Adipocyte (in vitro differentiated cells): ENCODE measurements around the gene LRFN2.

Experiments
- DNase-seq: peaks from one replicate; pipeline ENCODE4 v3.0.0-alpha.2; 2015; ENCODE audit warnings: low read depth
- H3K27me3 ChIP-seq: replicated peaks from 2 replicates; pipeline ENCODE4 v1.7.0; 2013; ENCODE audit warnings: mild to moderate bottlenecking, low read length, moderate library complexity; ENCODE audit not compliant: control insufficient read depth, insufficient read depth
- H3K36me3 ChIP-seq: 2 replicates; pipeline ENCODE4 v1.7.0; 2013; ENCODE audit warnings: low read length, mild to moderate bottlenecking, moderate library complexity; ENCODE audit not compliant: control insufficient read depth, insufficient read depth, severe bottlenecking
- H3K4me1 ChIP-seq: 2 replicates; pipeline ENCODE4 v1.7.0; 2013; ENCODE audit warnings: mild to moderate bottlenecking, low read length, moderate library complexity; ENCODE audit not compliant: control insufficient read depth, insufficient read depth
- H3K4me3 ChIP-seq: 2 replicates; pipeline ENCODE4 v1.7.0; 2013; ENCODE audit warnings: mild to moderate bottlenecking, low read length, moderate library complexity
- H3K9ac ChIP-seq: 2 replicates; pipeline ENCODE4 v1.7.0; 2013; ENCODE audit warnings: mild to moderate bottlenecking, low read length, moderate library complexity
- H3K9me3 ChIP-seq: 2 replicates; pipeline ENCODE4 v1.7.0; 2013; ENCODE audit warnings: mild to moderate bottlenecking, low read length, moderate library complexity; ENCODE audit not compliant: control insufficient read depth

LRFN2 gene

DNA sequence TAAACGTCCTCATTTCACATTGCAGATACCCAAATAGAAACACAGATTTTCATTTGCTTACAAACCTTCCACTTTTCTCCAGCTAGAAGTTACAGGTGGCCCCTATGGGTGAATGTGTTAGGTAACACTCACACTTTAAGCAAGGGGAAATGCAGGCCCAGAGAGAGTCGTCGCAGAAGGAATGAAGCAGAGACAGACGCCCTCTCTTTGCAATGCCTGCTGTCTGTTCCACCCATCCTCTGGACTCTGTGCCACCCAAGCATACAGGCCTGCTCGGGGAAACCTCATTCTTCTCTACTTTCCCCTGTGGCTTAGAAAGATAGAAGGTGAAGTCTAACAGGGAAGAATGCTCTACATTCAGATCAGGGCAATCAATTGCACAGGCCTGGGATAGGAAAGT, 57.2 kb downstream of the LRFN2 start:
- Histone ChIP-seq H3K27me3 (peaks cover 44% of the 10 kb centered on the region), H3K9ac (no peak overlapping the region), H3K4me1 (no peaks in the 10 kb centered on the region), H3K4me3 (no peak overlapping the region), H3K36me3 (no peaks in the 10 kb centered on the region), H3K9me3 (no peaks in the 10 kb centered on the region)
- no peak for DNase-seq

DNA sequence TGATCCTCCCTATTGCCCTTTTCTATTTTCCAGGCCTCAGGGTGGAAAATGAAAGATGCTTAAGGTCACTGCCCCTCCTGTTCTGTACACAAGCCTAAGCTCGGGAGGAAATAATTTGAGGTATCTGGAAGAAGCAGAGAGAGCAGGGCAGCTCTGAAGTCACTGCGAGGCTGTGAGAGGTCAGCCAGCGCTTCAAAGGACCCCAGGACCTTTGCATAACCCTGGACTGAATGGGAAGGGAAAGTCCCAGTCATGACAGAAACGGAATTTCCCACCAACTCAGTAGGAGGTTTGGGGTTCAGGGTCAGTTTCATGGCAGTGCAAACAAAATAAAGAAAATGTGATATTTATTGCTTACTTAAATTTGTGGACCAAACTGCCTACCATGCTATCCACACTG, 58.1 kb downstream of the LRFN2 start:
- no peaks in the 10 kb centered on the region for H3K9me3 ChIP-seq
- no peaks in the 10 kb centered on the region for H3K36me3 ChIP-seq
- DNase-seq, result no peak
- peaks cover 37% of the 10 kb centered on the region for H3K27me3 ChIP-seq
- H3K4me3 ChIP-seq, result no peak overlapping the region
- H3K4me1 ChIP-seq, result no peaks in the 10 kb centered on the region
- H3K9ac ChIP-seq, result no peak overlapping the region

DNA sequence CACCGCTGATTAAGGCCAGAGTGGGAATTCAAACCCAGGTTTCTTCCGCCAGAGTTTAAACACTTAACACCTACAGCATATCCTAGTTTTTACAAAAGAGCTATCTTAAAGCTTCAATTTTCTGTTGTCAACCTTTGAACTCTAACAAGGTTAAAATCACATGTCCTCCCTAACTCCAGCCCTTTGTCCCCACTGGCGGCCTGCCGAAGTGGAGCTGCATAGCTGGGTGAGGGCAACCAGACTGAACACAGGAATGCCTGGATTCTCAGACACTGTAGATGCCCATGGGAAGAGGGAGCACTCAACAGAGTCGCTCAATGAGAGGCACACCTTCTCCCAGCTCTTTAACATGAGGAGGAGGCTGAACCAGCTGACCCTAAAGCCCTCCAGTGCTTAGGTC, 59.1 kb downstream of the LRFN2 start:
- Histone ChIP-seq H3K9ac (no peak overlapping the region), H3K4me3 (no peak overlapping the region), H3K36me3 (no peaks in the 10 kb centered on the region), H3K4me1 (no peaks in the 10 kb centered on the region), H3K9me3 (no peaks in the 10 kb centered on the region), H3K27me3 (peaks cover 31% of the 10 kb centered on the region)
- no peak for DNase-seq

DNA sequence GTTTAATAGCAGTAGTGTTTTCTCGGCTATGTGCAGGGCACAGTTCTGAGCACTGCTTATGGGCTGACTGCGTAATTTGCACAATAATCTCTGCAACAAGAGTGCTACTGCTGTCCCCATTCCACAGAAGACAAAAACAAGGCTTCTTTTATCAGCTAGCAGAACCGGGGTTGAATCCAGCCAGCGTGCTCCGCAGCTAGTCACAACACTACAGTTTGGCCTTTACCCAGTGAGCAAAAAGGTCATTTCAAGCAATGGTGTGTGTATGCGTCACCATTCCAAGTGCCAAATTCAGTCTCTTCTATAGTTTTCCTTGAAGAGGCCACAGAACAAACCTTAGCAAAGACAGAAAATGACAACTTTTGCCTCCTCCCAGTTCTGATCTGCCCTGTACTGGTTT, 61.1 kb downstream of the LRFN2 start:
- Histone ChIP-seq H3K27me3 (peaks cover 33% of the 10 kb centered on the region), H3K4me3 (no peak overlapping the region), H3K9ac (no peak overlapping the region), H3K4me1 (no peaks in the 10 kb centered on the region), H3K36me3 (no peaks in the 10 kb centered on the region), H3K9me3 (no peaks in the 10 kb centered on the region)
- no peak for DNase-seq

DNA sequence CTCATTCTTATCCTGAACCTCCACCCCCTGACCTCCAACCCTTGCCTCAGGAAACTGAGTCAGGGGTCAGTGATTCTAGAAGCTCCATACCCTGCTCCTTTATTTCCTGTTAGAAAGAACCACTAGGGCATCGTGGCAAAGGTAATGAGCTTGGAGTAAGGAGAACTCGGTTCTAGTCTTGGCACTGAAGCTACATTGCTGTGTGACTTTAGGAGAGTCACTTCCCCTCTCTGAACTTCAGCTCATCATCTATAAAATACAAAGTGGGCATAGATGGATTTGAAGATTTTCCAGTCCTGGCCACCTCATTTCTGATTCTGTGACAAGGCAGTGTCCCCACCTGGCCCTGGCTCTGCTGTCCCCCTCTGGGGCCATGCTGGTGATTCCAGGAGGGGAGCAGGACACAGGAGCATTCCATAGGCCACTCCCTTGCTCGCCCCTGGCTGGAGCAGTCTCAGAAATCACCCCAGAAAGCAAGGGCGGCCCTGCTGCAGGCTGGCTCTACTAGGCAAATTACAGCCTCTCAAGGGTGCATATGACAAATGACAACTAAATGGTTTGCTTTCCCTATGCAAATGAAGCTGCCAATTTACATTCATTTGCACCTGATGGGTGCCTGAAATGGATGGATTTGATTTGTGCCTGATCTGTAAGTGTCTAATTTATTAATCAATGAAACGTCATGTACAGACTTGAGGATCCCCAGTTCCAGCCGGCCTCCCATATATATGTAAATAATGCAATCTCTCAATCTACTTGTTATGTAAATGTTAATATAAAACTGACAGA, 62.2 kb downstream of the LRFN2 start:
- Histone ChIP-seq H3K9me3 (no peaks in the 10 kb centered on the region), H3K4me3 (no peak overlapping the region), H3K36me3 (no peaks in the 10 kb centered on the region), H3K4me1 (no peaks in the 10 kb centered on the region), H3K9ac (no peak overlapping the region), H3K27me3 (peaks cover 40% of the 10 kb centered on the region)
- DNase-seq, result no peak

DNA sequence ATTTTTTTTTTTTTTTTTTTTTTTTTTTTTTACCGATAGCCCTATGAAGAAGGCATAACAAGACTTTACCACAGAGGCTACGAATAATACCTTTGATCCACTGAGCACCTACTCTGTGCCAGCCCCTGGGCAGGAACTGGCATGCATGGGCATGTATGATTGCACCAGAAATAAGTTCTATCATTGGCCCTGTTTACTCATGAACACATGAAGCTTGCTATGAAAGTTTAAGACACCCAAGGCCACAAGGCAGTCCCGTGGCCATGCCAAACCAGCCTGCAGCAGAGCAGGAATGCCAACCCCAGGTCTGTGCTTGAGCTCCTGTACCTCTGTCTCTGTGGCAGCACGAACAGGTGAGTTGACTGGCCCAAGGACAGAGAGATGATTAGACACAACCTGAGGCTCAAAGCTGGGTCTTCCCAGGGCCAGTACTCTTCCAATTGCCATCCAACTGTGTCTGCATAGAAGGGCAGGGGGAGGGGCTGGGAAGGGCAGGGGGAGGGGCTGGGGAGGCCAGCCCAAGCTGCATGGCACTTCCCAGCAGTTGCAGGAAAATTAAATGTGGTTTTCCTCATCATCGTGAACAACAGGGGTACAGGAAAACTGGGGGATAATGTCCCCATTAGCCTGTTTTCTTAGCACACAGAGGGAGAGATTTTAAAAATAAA, 63.5 kb downstream of the LRFN2 start:
- Histone ChIP-seq H3K4me1 (no peaks in the 10 kb centered on the region), H3K36me3 (no peaks in the 10 kb centered on the region), H3K9me3 (peaks cover 5% of the 10 kb centered on the region), H3K4me3 (no peak overlapping the region), H3K9ac (no peak overlapping the region), H3K27me3 (peaks cover 43% of the 10 kb centered on the region)
- DNase-seq, result no peak

DNA sequence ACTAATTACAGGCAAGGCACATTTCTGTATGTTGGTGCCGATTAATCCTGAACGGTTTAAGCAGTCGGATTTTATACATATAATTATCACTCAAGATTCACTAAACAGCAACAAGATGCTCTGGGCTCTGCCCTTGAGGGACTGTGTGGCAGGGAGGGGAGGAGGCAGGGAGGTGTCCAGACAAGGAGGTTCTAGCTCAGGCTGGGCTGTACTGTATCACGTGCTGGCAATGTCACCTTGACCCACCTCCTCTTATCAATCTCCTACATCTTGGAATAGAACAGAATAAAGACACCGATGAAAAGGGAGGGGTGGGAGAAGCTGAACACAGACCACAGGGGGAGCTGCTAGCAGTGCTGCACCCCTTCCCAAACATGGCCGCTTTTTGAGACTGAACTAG, 65.7 kb downstream of the LRFN2 start:
- Histone ChIP-seq H3K36me3 (no peaks in the 10 kb centered on the region), H3K9ac (no peak overlapping the region), H3K4me3 (no peak overlapping the region), H3K4me1 (no peaks in the 10 kb centered on the region), H3K9me3 (peaks cover 5% of the 10 kb centered on the region), H3K27me3 (peaks cover 56% of the 10 kb centered on the region)
- no peak for DNase-seq

DNA sequence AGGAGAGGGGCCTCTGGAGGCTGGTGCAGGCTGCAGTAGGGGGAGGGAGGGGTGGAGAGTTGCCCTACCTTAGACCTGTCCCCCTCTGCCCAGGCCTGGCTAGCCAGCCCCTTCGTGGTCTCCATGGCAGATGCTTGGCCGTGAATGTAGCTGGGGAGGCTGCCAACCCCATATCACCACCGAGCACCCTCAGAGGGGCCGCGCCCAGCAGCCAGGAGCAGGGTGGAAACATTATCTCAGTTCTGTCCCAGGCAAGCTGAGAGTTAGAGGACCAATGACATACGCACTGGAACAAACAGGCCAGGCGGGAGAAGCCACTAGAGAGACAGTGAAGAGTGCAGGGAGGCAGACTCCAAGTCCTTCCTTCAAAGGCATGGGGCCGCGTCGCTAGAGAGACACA, 66.5 kb downstream of the LRFN2 start:
- H3K27me3 ChIP-seq, result peaks cover 56% of the 10 kb centered on the region
- DNase-seq, result no peak
- H3K9ac ChIP-seq, result no peak overlapping the region
- H3K9me3 ChIP-seq, result peaks cover 5% of the 10 kb centered on the region
- H3K4me1 ChIP-seq, result no peaks in the 10 kb centered on the region
- H3K4me3 ChIP-seq, result no peak overlapping the region
- no peaks in the 10 kb centered on the region for H3K36me3 ChIP-seq

DNA sequence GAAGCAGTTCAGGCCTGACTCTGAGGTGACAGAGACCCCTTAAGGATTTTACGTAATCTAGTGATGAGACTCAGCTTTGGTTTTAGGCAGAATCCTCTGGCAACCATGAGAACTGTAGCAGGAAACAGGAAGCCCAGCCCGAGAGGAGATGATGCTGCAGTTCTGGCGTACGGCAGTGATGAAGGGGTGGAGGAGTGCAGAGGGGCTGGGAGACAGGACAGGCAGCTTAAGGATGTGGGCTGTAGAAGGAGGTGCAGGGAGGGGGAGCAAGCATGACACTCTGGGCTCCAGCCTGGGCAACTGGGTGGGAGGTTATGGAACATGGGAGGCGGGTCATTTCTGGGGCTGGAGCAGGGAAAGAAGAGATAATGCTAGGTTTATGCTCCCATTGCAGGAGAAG, 67.1 kb downstream of the LRFN2 start:
- H3K9ac ChIP-seq, result no peak overlapping the region
- H3K4me1 ChIP-seq, result no peaks in the 10 kb centered on the region
- no peak overlapping the region for H3K4me3 ChIP-seq
- peaks cover 56% of the 10 kb centered on the region for H3K27me3 ChIP-seq
- no peaks in the 10 kb centered on the region for H3K36me3 ChIP-seq
- peaks cover 5% of the 10 kb centered on the region for H3K9me3 ChIP-seq
- DNase-seq, result no peak

DNA sequence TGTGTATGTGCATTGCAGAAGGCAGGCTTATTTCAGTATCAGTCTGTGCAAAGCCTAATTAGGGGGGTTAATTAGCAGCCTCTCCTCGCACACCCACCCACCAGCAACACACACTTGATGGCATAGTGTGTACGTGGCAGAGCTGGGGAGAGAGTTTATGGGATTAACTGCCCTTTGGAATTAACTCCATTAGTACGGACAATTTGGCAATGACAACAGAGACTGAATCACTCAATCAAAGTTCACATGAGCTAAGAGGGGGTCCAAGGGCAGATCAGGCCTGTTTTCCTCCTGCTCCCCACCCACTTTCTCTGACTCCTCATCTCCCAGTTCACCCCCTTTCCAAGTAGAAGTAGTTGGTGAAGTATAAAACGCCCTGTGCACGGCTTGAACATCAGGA, 69.5 kb downstream of the LRFN2 start:
- Histone ChIP-seq H3K27me3 (peaks cover 52% of the 10 kb centered on the region), H3K9ac (no peak overlapping the region), H3K4me1 (no peaks in the 10 kb centered on the region), H3K9me3 (peaks cover 5% of the 10 kb centered on the region), H3K4me3 (no peak overlapping the region), H3K36me3 (no peaks in the 10 kb centered on the region)
- no peak for DNase-seq

DNA sequence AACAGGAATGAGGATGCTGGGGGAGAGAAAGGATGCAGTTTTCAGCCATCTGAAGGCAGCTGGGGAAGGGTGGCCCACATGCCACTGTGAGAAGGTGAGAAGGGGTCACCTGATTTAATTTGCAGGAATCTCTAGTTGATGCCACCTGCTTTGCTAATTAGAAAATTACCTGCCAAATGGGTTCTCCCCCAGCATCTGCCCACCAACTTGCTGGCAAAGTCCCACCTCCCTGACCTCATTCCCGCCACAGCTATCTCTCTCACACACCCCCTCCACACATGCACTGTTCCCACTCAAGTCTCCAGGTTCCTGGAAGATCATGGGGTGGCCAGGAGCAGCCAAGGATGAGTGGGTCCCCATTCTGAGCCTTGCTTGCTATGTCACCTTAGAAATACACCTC, 70.7 kb downstream of the LRFN2 start:
- Histone ChIP-seq H3K36me3 (no peaks in the 10 kb centered on the region), H3K9me3 (peaks cover 5% of the 10 kb centered on the region), H3K9ac (no peak overlapping the region), H3K4me1 (no peaks in the 10 kb centered on the region), H3K27me3 (peaks cover 41% of the 10 kb centered on the region), H3K4me3 (no peak overlapping the region)
- no peak for DNase-seq
